Activated CD8-positive, alpha-beta T cell treated with anti-CD3 and anti-CD28 coated beads for 36 hours (primary cell): ENCODE results near the gene THBS1. TPM values are rescaled to one million over a fixed set of nuclear protein-coding genes. Genes with fewer than 3 reads are reported as not detected.

Experiments
- ATAC-seq: fragments of 200-7000 bp; cut with Tn5 transposase; one replicate; pipeline ENCODE4 v1.10.0; 2021; ENCODE audit warnings: mild to moderate bottlenecking, moderate library complexity
- CTCF ChIA-PET: fragments of 350-600 bp; sonication (Branson Sonifier 250); formaldehyde crosslinking; loops from one replicate; lab custom pipeline; 2021; ENCODE audit warnings: antibody characterized with exemption; lab: Charles Lee
- POLR2A ChIA-PET: fragments of 350-600 bp; sonication (Branson Sonifier 250); formaldehyde crosslinking; loops from one replicate; lab custom pipeline; 2021; ENCODE audit warnings: antibody characterized with exemption; lab: Charles Lee
- DNase-seq: peaks from one replicate; pipeline ENCODE4 v3.0.0-alpha.2; 2020
- H3K27ac Mint-ChIP-seq: one replicate; pipeline ENCODE4 v1.8.0; 2021; ENCODE audit warnings: mild to moderate bottlenecking, mixed read lengths
- H3K27me3 Mint-ChIP-seq: one replicate; pipeline ENCODE4 v1.8.0; 2021; ENCODE audit warnings: mixed read lengths
- H3K36me3 Mint-ChIP-seq: one replicate; pipeline ENCODE4 v1.8.0; 2021; ENCODE audit warnings: low read depth, mixed read lengths
- H3K4me1 Mint-ChIP-seq: one replicate; pipeline ENCODE4 v1.8.0; 2021; ENCODE audit warnings: low read depth, mixed read lengths
- H3K4me3 Mint-ChIP-seq: one replicate; pipeline ENCODE4 v1.8.0; 2021; ENCODE audit warnings: mild to moderate bottlenecking, moderate library complexity, mixed read lengths
- H3K9me3 Mint-ChIP-seq: one replicate; pipeline ENCODE4 v1.8.0; 2021; ENCODE audit warnings: mixed read lengths
- intact Hi-C: fragments of 100-400 bp; cut with micrococcal nuclease; formaldehyde crosslinking; loops from one replicate; pipeline ENCODE4 v1.10.0; 2022
- total RNA-seq, 2 experiments: library from RNA; stranded (reverse); gene quantifications; one replicate each; pipeline ENCODE4 v1.2.3, GENCODE V29; 2021
- TF ChIP-seq, protein P1 (sequence below): fragments of 200-600 bp; IDR thresholded peaks from one replicate; pipeline ENCODE4 v1.8.0; 2022; ENCODE audit warnings: antibody characterized with exemption, mild to moderate bottlenecking

THBS1 gene
- total RNA-seq, 2 experiments from 2014 or later: 0.54 to 1.1 TPM

DNA sequence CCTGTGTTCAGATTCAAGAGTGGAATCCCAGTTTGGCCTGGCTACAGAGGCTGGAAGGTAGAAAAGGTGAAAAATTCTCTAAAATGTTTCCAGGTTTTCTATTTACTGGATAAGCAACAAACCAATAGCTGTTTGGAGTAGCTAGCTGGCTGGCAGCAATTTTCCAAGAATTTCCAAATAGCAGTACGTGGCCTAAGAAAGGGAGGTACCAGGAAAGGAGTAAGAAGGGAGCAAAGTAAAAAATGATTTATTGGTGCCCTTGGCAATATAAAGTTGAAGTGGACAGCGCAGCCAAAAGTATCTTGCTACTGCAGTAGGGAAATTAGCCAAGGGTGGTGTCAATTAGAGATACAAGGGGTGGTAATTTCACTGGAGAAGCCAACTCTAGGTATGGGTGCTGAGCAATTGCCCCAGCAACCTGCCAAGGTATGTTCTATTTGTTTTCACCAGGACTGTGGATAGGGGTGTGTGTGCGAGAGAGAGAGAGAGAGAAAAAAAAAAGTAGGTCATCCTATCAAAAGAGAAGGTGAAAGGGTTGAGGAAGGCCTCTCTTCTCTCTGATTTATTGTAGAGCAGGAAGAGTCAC is 40.8 kb upstream of the THBS1 start:
- POLR2A ChIA-PET: no interaction called here
- TF ChIP-seq, protein P1, sequence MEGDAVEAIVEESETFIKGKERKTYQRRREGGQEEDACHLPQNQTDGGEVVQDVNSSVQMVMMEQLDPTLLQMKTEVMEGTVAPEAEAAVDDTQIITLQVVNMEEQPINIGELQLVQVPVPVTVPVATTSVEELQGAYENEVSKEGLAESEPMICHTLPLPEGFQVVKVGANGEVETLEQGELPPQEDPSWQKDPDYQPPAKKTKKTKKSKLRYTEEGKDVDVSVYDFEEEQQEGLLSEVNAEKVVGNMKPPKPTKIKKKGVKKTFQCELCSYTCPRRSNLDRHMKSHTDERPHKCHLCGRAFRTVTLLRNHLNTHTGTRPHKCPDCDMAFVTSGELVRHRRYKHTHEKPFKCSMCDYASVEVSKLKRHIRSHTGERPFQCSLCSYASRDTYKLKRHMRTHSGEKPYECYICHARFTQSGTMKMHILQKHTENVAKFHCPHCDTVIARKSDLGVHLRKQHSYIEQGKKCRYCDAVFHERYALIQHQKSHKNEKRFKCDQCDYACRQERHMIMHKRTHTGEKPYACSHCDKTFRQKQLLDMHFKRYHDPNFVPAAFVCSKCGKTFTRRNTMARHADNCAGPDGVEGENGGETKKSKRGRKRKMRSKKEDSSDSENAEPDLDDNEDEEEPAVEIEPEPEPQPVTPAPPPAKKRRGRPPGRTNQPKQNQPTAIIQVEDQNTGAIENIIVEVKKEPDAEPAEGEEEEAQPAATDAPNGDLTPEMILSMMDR: no peak

DNA sequence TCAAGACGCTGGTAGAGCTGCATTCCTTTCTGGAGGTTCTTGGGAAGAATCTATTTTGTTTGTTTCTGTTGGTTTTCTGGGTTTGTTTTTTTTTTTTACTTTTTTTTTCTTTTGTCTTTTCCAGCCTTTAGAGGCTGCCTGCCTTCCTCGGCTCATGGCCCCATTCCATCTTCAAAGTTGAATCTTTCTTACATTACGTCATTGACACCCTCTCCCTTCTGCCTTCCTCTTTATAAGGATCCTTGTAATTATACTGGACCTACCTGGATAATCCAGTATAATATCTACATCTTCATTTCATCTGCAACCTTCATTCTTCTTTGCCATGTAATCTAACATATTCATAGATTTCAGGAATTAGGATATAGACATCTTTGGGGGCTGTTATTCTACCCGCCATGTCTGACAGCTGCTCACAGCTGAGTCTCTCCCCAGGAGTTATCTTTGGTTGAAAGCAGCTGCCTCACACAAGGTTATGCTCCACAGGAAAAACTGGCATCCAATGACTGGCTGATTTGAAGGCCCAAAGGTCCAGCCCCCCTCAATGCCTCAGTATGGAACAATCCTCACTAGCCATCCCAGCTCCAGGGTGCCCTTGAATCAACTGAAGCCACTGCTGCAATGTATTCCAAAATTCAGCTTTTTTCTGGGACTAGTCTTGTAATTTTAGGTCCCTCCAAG is 38.4 kb upstream of the THBS1 start:
- intact Hi-C loops: no loop called here
- no peaks in the 10 kb centered on the region for H3K4me1 Mint-ChIP-seq
- peaks cover 8% of the 10 kb centered on the region for H3K27me3 Mint-ChIP-seq
- no peak overlapping the region for H3K4me3 Mint-ChIP-seq
- TF ChIP-seq, protein P1: no peak
- POLR2A ChIA-PET: no interaction called here
- H3K36me3 Mint-ChIP-seq: no peaks in the 10 kb centered on the region
- ATAC-seq: no peak
- H3K27ac Mint-ChIP-seq: no peak overlapping the region
- H3K9me3 Mint-ChIP-seq: peaks cover 8% of the 10 kb centered on the region
- CTCF ChIA-PET: interaction anchor here (1.3 kb wide), 1 partner anchor 38 kb away, joined by 4 read pairs; no protein-coding TSS in a partner anchor
- DNase-seq: no peak

More for the DNA sequence above, 40.8 kb upstream of the THBS1 start:
- H3K36me3 Mint-ChIP-seq: no peaks in the 10 kb centered on the region
- ATAC-seq (no peak), DNase-seq (no peak)
- peaks cover 7% of the 10 kb centered on the region for H3K27me3 Mint-ChIP-seq
- no peaks in the 10 kb centered on the region for H3K4me1 Mint-ChIP-seq
- intact Hi-C loops: no loop called here
- H3K4me3 Mint-ChIP-seq: no peak overlapping the region
- CTCF ChIA-PET: no interaction called here
- H3K27ac Mint-ChIP-seq: no peak overlapping the region
- peaks cover 5% of the 10 kb centered on the region for H3K9me3 Mint-ChIP-seq

DNA sequence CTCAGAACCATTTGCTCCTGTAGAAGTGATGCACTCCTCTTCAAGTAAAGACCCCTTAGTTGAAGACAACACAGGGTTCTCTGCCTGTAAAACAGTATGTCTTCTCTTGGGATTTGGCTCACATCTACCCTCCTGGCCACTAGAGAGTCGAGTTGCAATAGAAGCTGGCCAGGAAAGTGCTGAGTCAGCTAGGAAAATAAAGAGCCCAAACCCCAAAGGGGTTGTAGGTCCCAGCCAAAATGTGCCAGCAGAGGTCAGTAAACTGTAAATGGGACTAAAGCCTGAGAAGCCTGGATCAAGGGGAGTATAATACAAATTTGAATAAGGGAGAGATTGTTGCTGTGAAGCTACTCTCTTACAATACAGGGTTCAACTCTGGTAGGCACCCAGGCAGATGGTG is 37.2 kb upstream of the THBS1 start:
- CTCF ChIA-PET: interaction anchor here (1.3 kb wide), 1 partner anchor 36 kb away, joined by 4 read pairs; no protein-coding TSS in a partner anchor
- Mint-ChIP-seq H3K4me1 (no peaks in the 10 kb centered on the region), H3K36me3 (no peaks in the 10 kb centered on the region), H3K4me3 (no peak overlapping the region), H3K27me3 (peaks cover 6% of the 10 kb centered on the region), H3K9me3 (peaks cover 8% of the 10 kb centered on the region), H3K27ac (no peak overlapping the region)
- no peak for DNase-seq
- TF ChIP-seq, protein P1: no peak
- POLR2A ChIA-PET: no interaction called here
- intact Hi-C loops: no loop called here
- no peak for ATAC-seq

DNA sequence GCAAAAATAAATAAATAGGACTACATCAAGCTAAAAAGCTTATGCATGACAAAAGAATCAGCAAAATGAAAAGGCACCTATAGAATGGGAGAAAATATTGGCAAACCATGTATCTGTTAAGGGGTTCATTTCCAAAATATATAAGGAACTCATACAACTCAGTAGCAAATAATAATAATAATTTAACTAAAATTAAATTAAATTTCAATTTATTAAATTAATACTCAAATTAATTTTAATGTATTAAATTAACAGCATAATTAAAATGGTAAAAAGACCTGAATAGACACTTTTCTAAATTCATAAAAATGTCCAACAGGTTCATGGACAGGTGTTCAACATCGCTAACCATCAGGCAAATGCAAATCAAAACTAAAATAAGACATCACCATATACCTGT is 34.0 kb upstream of the THBS1 start:
- no peaks in the 10 kb centered on the region for H3K4me1 Mint-ChIP-seq
- H3K9me3 Mint-ChIP-seq: peaks cover 8% of the 10 kb centered on the region
- ChIA-PET CTCF (no interaction called here), POLR2A (no interaction called here)
- H3K27me3 Mint-ChIP-seq: peaks cover 6% of the 10 kb centered on the region
- ATAC-seq (no peak), DNase-seq (no peak)
- H3K27ac Mint-ChIP-seq: no peak overlapping the region
- TF ChIP-seq, protein P1: no peak
- H3K4me3 Mint-ChIP-seq: no peak overlapping the region
- no peaks in the 10 kb centered on the region for H3K36me3 Mint-ChIP-seq
- intact Hi-C loops: no loop called here

DNA sequence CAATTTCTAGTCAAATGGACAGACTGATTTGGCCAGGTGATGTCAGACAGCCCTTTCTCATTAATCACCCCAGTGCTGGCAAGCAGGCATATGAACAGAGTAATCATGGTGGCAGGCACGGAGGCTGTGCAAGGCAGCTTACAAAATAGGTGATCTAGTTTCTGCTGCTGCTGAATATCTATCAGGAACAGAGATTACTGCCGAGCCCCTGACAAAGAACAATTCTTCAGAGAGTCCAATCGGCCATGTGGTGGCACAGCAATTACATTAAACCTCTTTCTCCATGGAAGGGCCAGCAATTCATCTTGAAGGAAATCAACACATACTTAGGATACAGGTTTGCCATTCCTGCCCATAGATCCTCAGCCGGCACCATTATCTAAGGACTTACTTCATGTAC is 32.3 kb upstream of the THBS1 start:
- Mint-ChIP-seq H3K9me3 (peaks cover 8% of the 10 kb centered on the region), H3K36me3 (no peaks in the 10 kb centered on the region), H3K27ac (no peak overlapping the region), H3K27me3 (peaks cover 6% of the 10 kb centered on the region), H3K4me3 (no peak overlapping the region), H3K4me1 (no peaks in the 10 kb centered on the region)
- DNase-seq (no peak), ATAC-seq (no peak)
- CTCF ChIA-PET: no interaction called here
- TF ChIP-seq, protein P1: no peak
- POLR2A ChIA-PET: no interaction called here
- intact Hi-C loops: no loop called here
